ENCODE results near the gene SPPL2B.

The SPPL2B gene

DNA sequence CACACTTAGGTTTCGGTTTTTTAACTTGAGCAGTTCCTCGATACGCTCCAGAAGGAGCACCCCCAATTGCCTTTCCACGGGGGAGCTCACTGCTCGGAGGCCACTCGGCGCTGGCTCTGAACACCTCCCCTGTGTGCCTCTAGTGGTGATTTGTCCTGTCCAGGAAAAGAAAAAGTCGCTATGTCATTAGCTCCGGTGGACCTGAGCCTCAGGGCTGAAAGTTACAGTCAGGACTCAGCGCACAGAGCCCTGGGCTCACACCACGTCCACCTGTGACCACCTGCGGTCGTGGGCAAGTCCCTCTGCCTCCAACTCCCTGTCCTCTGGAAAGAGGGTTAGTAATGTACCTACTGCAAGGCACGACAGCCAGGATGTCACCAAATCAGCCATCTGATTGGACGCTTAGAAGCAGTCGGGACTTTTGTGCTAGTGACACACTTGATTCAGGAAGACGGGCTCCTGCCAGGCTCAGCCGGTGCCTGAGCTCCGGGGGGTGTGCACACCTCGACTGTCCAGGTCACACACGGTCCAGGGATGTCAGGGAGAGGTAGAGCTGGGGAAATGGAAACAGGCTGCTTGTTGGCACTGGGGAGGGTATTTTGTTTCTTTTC lies 27.7 kb downstream of the SPPL2B start:
- DNase-seq, result no peak

DNA sequence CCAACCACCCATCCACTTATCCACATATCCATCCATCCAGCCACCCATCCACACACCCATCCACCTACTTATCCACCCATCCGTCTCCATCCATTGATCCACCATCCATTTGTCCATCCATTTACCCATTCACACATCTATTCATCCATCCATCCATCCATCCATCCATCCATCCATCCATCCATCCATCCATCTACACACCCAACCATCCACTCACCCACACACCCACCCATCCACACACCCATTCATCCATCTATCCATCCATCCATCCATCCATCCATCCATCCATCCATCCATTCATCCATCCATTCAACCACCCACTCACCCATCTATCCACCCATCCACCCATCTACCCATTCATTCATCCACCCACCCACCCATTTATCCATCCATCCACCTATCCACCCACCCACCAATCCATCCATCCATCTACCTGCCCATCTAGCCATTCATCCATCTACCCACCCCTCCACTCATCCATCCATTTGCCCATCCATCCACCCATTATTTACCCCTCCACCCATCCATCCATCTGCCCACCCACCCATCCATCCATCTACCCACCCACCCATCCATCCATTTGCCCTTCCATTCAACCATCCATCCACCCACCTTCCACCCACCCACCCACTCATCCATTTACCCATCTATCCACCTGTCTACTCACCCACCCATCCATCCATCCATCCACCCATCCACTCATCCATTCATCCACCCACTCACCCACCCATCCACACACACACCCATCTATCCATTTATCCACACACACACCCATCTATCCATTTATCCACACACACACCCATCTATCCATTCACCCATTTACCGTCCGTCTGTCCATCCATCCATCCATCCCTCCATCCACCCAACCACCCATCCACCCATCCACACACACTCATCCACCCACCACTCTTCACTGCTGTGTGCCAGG lies 29.1 kb downstream of the SPPL2B start:
- no peak for DNase-seq

GRCh38 chr19:2358548-2359173 lies 30.2 kb downstream of the SPPL2B start:
- no peak for DNase-seq

DNA sequence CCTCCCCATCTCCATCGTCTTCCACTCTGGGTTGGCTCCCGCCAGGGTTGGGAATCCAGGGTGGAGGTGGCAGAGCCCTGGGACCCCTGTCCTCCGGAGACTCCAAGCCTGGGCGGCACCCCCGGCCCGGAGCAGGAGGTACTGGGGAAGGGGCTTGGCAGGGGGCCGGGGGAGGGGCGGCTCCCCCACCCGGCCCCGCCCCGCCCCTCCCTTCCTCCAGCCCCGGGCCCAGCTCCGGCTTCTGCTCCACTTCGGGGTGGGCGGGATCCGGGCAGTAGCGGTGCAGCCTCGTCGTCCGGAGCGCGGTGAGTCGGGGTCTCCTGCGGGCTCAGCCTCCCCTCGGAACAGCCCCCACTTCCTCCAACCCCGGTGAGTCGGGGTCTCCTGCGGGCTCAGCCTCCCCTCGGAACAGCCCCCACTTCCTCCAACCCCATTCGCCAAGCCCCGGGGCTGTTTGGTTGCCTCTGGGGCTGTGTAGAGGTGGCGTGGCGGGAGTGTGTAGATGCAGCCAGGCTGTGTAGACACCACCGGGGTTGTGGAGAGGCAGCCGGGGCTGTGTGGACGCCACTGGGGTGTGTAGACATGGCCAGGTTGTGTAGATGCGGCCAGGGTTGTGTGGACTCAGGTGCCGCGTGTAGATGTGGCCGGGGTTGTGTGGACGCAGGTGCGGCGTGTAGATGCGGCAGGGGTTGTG lies 31.7 kb downstream of the SPPL2B start, which contains the start of gene TMPRSS9:
Gene TMPRSS9, plus strand, starts transcription at position 274 of the 694 bp plus-strand sequence. CDS start 29,521 bp downstream, outside the sequence.
- DNase-seq, result no peak

DNA sequence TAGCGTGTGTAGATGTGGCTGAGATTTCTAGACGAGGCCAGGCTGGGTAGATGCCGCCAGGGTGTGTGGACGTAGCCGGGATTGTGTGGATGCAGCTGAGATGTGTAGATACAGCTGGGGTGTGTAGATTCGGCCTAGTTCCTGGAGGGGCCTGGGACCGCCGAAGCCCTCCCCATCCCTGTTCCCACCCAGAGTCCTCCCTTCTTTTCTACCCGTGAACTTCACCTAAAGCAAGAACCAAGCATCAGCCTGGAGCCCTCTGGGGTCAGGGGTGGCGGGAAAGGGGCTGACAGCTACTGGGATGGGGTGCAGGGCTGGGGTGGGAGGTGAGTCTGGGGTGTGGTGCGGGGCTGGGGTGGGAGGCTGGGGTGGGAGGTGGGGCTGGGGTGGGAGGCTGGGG lies 32.3 kb downstream of the SPPL2B start:
- no peak for DNase-seq

- no peak for DNase-seq
Observed at GRCh38 chr19:2361246-2362045, 33.0 kb downstream of the SPPL2B start.

- no peak for DNase-seq
Observed at GRCh38 chr19:2362046-2362969, 33.8 kb downstream of the SPPL2B start.

DNA sequence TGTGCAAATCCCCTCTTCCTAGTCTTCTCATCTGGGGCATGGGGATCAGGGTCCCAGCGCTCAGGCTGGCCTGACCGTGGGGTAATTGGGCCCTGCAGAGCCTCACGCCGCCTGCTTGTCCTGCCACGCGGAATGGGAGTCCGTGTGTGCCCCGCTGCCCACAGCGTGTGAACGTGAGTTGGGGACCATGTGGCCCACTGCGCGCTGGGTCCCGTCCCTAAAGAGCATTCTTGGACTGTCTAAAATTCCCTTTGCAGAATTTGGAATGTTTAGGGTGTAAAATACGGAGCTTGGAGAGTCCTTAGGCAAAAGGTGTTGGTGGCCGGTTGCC lies 34.5 kb downstream of the SPPL2B start:
- no peak for DNase-seq

DNA sequence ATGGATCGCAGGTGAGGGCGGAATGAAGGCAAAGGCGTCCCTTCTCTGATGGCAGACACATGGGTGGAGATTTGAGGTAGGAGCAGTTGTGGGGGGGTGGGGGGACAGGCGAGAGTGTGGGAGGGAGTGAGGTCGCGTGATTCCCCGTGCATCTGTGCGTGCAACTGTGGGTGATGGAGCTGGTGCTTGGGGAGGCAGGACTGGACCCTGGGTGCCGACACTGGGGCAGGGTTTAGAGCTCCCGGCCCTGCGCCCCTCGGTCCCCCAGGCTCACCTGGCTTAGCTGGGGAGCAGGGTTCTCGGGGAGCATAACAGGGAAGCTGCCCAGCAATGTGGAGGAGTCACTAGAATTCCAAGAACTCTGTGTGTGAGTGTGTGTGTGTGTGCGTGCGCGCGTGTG lies 34.9 kb downstream of the SPPL2B start:
- no peak for DNase-seq

- DNase-seq, result no peak
Observed at GRCh38 chr19:2365201-2365970, 36.9 kb downstream of the SPPL2B start.

GRCh38 chr19:2371656-2372055 lies 43.2 kb downstream of the SPPL2B start:
- DNase-seq, result no peak

DNA sequence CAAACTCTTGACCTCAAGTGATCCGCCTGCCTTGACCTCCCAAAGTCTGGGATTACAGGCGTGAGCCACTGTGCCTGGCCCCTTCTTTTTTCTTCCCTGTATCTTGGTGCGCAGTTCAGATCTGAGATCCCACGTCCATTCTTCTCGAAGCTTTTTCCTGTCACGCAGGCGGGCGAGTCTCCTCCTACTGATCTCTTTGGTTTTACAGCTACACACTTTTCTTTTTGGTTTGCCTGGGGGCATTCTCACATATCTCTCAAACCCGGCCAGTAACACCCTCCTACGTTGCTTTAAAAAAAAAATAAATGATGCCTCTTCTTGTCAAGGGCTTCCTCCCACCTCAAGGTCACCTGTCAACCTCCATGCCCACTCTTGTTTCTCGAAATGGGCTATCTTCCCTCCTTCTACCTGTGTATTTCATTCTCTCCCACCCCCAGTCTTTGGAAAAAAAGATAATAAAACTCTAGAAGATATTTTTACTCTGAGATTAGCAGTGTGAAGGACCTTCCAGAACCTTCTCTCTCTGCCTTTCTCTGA lies 43.7 kb downstream of the SPPL2B start:
- no peak for DNase-seq

DNA sequence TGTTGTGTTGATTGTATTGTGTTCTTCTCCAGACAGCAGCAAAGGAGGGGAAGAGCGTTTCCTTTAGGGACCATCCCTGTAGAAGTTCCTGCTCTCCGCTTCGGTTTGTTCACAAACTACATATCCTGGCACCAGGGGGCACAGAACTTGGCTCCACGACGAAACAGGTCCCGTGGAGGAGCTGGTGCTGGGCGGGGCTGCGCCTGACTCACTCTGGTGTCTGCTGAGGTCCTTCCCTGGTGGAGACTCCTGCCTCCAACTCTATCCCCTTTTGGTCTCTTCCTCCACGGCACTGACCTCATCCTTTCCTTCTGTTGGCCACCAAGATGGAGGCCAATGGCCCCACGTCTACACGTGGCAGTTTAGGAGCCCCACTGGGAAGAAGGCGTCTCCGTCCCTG lies 46.3 kb downstream of the SPPL2B start:
- no peak for DNase-seq

DNA sequence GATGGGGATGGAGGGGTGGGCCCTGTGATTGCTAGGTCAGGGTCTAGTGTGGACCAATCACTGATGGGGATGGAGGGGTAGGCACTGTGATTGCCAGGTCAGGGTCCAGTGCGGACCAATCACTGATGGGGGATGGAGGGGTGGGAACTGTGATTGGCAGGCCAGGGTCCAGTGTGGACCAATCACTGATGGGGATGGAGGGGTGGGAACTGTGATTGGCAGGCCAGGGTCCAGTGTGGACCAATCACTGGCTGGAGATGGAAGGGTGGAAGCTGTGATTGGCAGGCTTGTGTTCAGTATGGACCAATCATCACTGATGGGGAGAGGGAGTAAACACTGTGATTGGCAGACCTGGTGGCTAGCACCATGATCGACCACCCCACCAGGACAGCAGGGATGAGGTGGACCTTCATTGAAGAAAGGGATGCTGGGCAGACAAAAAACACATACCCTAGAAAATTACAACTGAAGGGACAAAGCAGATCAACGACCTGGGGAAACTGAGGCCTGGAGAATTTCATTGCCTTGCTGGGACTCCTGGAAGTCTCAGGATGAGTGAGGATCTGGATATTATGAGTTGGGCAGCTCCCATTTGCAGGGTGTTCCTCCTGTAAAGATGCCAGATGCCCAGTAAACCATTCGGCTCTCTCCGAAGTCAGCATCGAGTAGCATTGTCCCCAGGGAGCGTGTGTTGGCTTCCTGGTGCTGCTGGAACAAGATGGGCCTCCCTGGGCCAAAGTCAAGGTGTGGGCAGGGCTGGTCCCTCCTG lies 47.1 kb downstream of the SPPL2B start:
- no peak for DNase-seq

GRCh38 chr19:2376784-2377519 lies 48.5 kb downstream of the SPPL2B start:
- DNase-seq, result no peak

- no peak for DNase-seq
Observed at GRCh38 chr19:2380567-2380966, 52.1 kb downstream of the SPPL2B start.

DNA sequence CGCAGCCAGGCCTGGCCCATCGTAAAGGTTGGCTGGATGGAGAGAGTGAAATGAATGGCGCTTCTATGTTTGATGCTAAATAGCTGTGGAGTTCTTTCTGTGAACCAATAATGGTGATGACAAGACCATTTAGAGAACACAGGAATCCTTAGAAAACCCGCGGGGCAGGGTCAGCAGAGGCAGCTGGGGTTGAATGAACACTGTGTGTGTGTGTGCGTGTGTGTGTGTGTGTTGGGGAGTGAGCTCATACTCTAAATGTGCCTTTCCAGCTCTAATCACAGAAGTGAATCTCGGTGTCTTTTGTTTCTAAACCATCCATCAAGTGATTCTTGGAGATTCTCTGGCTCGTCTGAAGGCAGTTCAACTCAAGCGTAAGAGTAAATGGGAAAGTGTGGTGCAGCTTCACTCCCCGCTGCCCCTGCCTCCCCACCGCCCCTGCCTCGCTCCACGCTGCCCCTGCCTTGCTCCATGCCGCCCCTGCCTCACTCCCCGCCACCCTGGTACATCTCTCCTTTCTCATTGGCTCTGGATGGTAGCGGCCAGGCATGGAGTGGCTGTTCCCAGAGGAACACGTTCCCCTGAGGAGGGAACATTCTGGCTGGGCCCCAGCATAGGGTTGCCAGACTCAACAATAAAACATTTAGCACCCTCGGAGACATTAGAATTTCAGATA lies 52.8 kb downstream of the SPPL2B start:
- peak; percentile 9 for DNase-seq
